Measurements from ENCODE around the gene AFF2.

DNA sequence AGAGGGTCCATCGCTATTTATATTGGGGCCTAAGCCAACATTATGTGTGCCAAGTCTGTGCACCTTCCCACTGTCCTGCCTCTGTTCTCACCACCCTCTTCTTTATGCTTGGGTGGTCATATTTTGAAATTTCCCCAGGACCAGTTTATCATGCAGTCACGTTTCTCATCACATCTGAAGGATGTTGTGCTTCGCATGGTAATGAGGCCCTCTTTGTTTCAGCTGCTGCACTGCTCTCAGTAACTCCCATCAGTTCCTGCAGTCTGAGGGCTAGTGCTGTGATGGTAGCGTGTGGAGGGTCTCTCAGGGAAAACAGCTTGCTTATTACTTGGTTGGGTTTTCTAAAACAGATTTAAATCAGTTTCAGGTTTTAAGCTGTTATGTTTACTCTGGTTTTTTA lies 288.0 kb downstream of the AFF2 start:
- TF ChIP-seq CTCF (IDR thresholded peaks at IDR 0.05) (no peak), POLR2A (IDR thresholded peaks at IDR 0.05) (no peak)
